Suprapubic skin (tissue), 3 donors: ENCODE data around the gene ATOH8.

Experiments
- CTCF ChIP-seq, 2 donors: fragments of 200-600 bp in 1 of 2; fragments of 450-650 bp in 1 of 2; sonication (generic) in 1 of 2; IDR thresholded peaks; one replicate each; pipeline ENCODE4 v1.5.1; 2016 to 2019; ENCODE audit warnings: antibody characterized with exemption in 2 of 2, mild to moderate bottlenecking in 1 of 2, moderate library complexity in 1 of 2
- POLR2A ChIP-seq, 2 donors: fragments of 450-650 bp; IDR thresholded peaks; one replicate each; pipeline ENCODE4 v1.6.1; 2017; ENCODE audit warnings: antibody characterized with exemption in 2 of 2, mild to moderate bottlenecking in 2 of 2, moderate library complexity in 2 of 2

- TF ChIP-seq POLR2A (IDR thresholded peaks at IDR 0.05) (no peak), CTCF (IDR thresholded peaks at IDR 0.05) (no peak)
These were observed 50.1 kb downstream of the ATOH8 start for GRCh38 chr2:85803704-85804425.
